CD14-positive monocyte (primary cell): ENCODE measurements around the gene ABCA3. TPM values are rescaled to one million over a fixed set of nuclear protein-coding genes. Genes with fewer than 3 reads are reported as not detected.

Experiments used
- DNase-seq, 3 donors: peaks; one replicate each; pipeline ENCODE4 v3.0.0-alpha.2; 2011 to 2022
- H2AFZ ChIP-seq: 2 replicates; pipeline ENCODE4 v1.6.0; 2012; ENCODE audit warnings: mild to moderate bottlenecking, low read depth, low read length, inconsistent platforms; ENCODE audit not compliant: insufficient read depth, poor library complexity, severe bottlenecking
- H3K27ac ChIP-seq, 2 donors: 1 replicate in 1 of 2; 2 replicates in 1 of 2; pipeline ENCODE4 v1.5.1; 2012 to 2013; ENCODE audit warnings: low read length in 2 of 2, control low read depth in 1 of 2, inconsistent platforms in 1 of 2, low read depth in 1 of 2, mild to moderate bottlenecking in 1 of 2
- H3K27me3 ChIP-seq, 2 donors: one replicate each; pipeline versions ENCODE4 v1.6.0 to v1.6.1; 2011 to 2013; ENCODE audit warnings: low read length in 2 of 2; ENCODE audit not compliant: control insufficient read depth in 2 of 2, insufficient read depth in 2 of 2
- H3K36me3 ChIP-seq, 2 donors: replicated peaks in 1 of 2; 1 replicate in 1 of 2; 2 replicates in 1 of 2; pipeline versions ENCODE4 v1.5.1 to v1.6.1; 2012 to 2013; ENCODE audit warnings: low read length in 2 of 2, control low read depth in 1 of 2, inconsistent platforms in 1 of 2, mild to moderate bottlenecking in 1 of 2; ENCODE audit not compliant: insufficient read depth in 2 of 2, control insufficient read depth in 1 of 2
- H3K4me1 ChIP-seq, 2 donors: 1 replicate in 1 of 2; 2 replicates in 1 of 2; pipeline versions ENCODE4 v1.5.1 to v1.6.1; 2012 to 2013; ENCODE audit warnings: low read length in 2 of 2, control low read depth in 1 of 2, inconsistent platforms in 1 of 2, mild to moderate bottlenecking in 1 of 2, moderate library complexity in 1 of 2; ENCODE audit not compliant: insufficient read depth in 2 of 2, control insufficient read depth in 1 of 2
- H3K4me2 ChIP-seq: replicated peaks from 2 replicates; pipeline ENCODE3; 2012; ENCODE audit warnings: low read length, moderate library complexity, mild to moderate bottlenecking; ENCODE audit not compliant: poor library complexity, severe bottlenecking; ENCODE audit errors: extremely low read depth
- H3K4me3 ChIP-seq, 3 experiments: fragments of 200-600 bp in 1 of 3; sonication (generic) in 1 of 3; replicated peaks in 1 of 3; 1 replicate in 2 of 3; 2 replicates in 1 of 3; pipeline ENCODE4 v1.5.1; 2011 to 2013; ENCODE audit warnings: low read length in 3 of 3, mild to moderate bottlenecking in 3 of 3, control low read depth in 2 of 3, low read depth in 2 of 3, inconsistent platforms in 1 of 3, moderate library complexity in 1 of 3
- H3K79me2 ChIP-seq: 2 replicates; pipeline ENCODE4 v1.6.0; 2012; ENCODE audit warnings: mild to moderate bottlenecking, control low read depth, inconsistent platforms, low read length, moderate library complexity; ENCODE audit not compliant: insufficient read depth
- H3K9ac ChIP-seq: 2 replicates; pipeline ENCODE4 v1.6.0; 2017; ENCODE audit warnings: low read length, mild to moderate bottlenecking; ENCODE audit not compliant: insufficient read depth, poor library complexity, severe bottlenecking
- H3K9me3 ChIP-seq, 2 donors: replicated peaks in 1 of 2; 1 replicate in 1 of 2; 2 replicates in 1 of 2; pipeline versions ENCODE4 v1.5.1 to v1.6.1; 2012 to 2013; ENCODE audit warnings: low read length in 2 of 2, control low read depth in 1 of 2; ENCODE audit not compliant: control insufficient read depth in 1 of 2, insufficient read depth in 1 of 2
- H4K20me1 ChIP-seq: 2 replicates; pipeline ENCODE4 v1.6.0; 2012; ENCODE audit warnings: mild to moderate bottlenecking, low read length, control low read depth, moderate library complexity; ENCODE audit not compliant: insufficient read depth
- H3K27ac Mint-ChIP-seq, 7 donors: one replicate each; pipeline ENCODE4 v1.8.0; 2020; ENCODE audit warnings: mild to moderate bottlenecking in 7 of 7, mixed read lengths in 7 of 7, moderate library complexity in 6 of 7, inconsistent platforms in 2 of 7
- H3K27me3 Mint-ChIP-seq, 3 donors: one replicate each; pipeline ENCODE4 v1.8.0; 2021 to 2022; ENCODE audit warnings: low read depth in 3 of 3, mild to moderate bottlenecking in 3 of 3, mixed read lengths in 3 of 3, moderate library complexity in 3 of 3, inconsistent platforms in 1 of 3
- H3K36me3 Mint-ChIP-seq, 2 donors: one replicate each; pipeline ENCODE4 v1.8.0; 2020; ENCODE audit warnings: mixed read lengths in 2 of 2, inconsistent platforms in 1 of 2, mild to moderate bottlenecking in 1 of 2
- H3K4me1 Mint-ChIP-seq: one replicate; pipeline ENCODE4 v1.8.0; 2020; ENCODE audit warnings: mild to moderate bottlenecking, mixed read lengths
- H3K4me3 Mint-ChIP-seq, 2 donors: one replicate each; pipeline ENCODE4 v1.8.0; 2020; ENCODE audit warnings: mild to moderate bottlenecking in 2 of 2, mixed read lengths in 2 of 2, moderate library complexity in 1 of 2
- H3K9me3 Mint-ChIP-seq, 7 donors: one replicate each; pipeline ENCODE4 v1.8.0; 2020 to 2022; ENCODE audit warnings: mixed read lengths in 7 of 7, mild to moderate bottlenecking in 6 of 7, moderate library complexity in 6 of 7, inconsistent platforms in 2 of 7
- CTCF ChIP-seq: fragments of 200-600 bp; IDR thresholded peaks from one replicate; pipeline ENCODE4 v1.8.0; 2022; ENCODE audit warnings: antibody characterized with exemption, mild to moderate bottlenecking
- WGBS: methylation state at CpG from one replicate; pipeline ENCODE4 v1.1.5; 2013; ENCODE audit warnings: missing lambda C conversion rate; ENCODE audit not compliant: insufficient coverage; 5-methylcytosine and 5-hydroxymethylcytosine counted together
- intact Hi-C, 2 donors: fragments of 100-400 bp; cut with micrococcal nuclease; formaldehyde crosslinking; loops; one replicate each; pipeline versions ENCODE4 v1.15.0 to v1.15.1; 2023
- polyA plus RNA-seq, 3 donors: library from polyadenylated mRNA; depleted of rRNA in 1 of 3; unstranded in 2 of 3; stranded (reverse) in 1 of 3; fragments of 300-500 nt in 2 of 3; fragments of >200 nt in 1 of 3; fragmentation: Illumina TruSeq in 2 of 3; gene quantifications; 1 replicate in 2 of 3; 2 replicates in 1 of 3; pipeline ENCODE4 v1.2.3, GENCODE V29; 2012 to 2021

ABCA3 gene
- polyA plus RNA-seq, 3 donors = 0.06 to 1.2 (median 0.68) TPM

GRCh38 chr16:2276368-2277195, 63.9 kb downstream of the ABCA3 start:
- no peaks in the 10 kb centered on the region for H3K79me2 ChIP-seq
- 95% methylated on average over 16 of the region's 26 CpGs for WGBS
- peaks cover 3 to 6% (median 3%) of the 10 kb centered on the region in 3 donors for H3K27me3 Mint-ChIP-seq
- intact Hi-C loops = loop anchor here in 1 of 2 donors (10.0 kb wide), 1 partner anchor 228 kb away; no protein-coding TSS in a partner anchor
- H3K36me3 Mint-ChIP-seq = peaks cover 0 to 5% of the 10 kb centered on the region in 2 donors
- DNase-seq = no peak
- no peak overlapping the region for H3K27ac ChIP-seq
- H3K27me3 ChIP-seq = no peaks in the 10 kb centered on the region
- no peaks in the 10 kb centered on the region for H4K20me1 ChIP-seq
- no peak overlapping the region for H3K27ac Mint-ChIP-seq
- H3K4me3 Mint-ChIP-seq = peak overlapping the region in 1 of 2 donors; percentile 20
- H2AFZ ChIP-seq = no peak overlapping the region
- TF ChIP-seq CTCF = no peak
- H3K9me3 ChIP-seq = no peaks in the 10 kb centered on the region
- no peak overlapping the region for H3K9ac ChIP-seq
- no peaks in the 10 kb centered on the region for H3K9me3 Mint-ChIP-seq
- H3K4me1 ChIP-seq = peaks cover 8 to 15% of the 10 kb centered on the region in 2 donors
- peaks cover 9% of the 10 kb centered on the region for H3K4me1 Mint-ChIP-seq
- H3K36me3 ChIP-seq = no peaks in the 10 kb centered on the region
- H3K4me2 ChIP-seq = no peak overlapping the region
- no peak overlapping the region for H3K4me3 ChIP-seq

- Mint-ChIP-seq H3K36me3 (peaks cover 0 to 5% of the 10 kb centered on the region in 2 donors), H3K27me3 (peaks cover 2 to 5% (median 3%) of the 10 kb centered on the region in 3 donors), H3K4me3 (no peak overlapping the region), H3K27ac (no peak overlapping the region), H3K9me3 (no peaks in the 10 kb centered on the region), H3K4me1 (peaks cover 9% of the 10 kb centered on the region)
- DNase-seq = no peak
- Histone ChIP-seq H3K4me2 (no peak overlapping the region), H3K4me1 (peaks cover 8 to 15% of the 10 kb centered on the region in 2 donors), H3K9ac (no peak overlapping the region), H3K9me3 (no peaks in the 10 kb centered on the region), H3K27ac (no peak overlapping the region), H3K79me2 (no peaks in the 10 kb centered on the region), H3K36me3 (no peaks in the 10 kb centered on the region), H2AFZ (no peak overlapping the region), H3K4me3 (no peak overlapping the region), H4K20me1 (no peaks in the 10 kb centered on the region), H3K27me3 (no peaks in the 10 kb centered on the region)
- TF ChIP-seq CTCF = no peak
- intact Hi-C loops = loop anchor here in 1 of 2 donors (10.0 kb wide), 1 partner anchor 229 kb away; no protein-coding TSS in a partner anchor
- WGBS = 93% methylated on average over 21 of the region's 30 CpGs
Measured at GRCh38 chr16:2275476-2276367, 64.8 kb downstream of the ABCA3 start.
